Gastrocnemius medialis (tissue), 4 donors: ENCODE results near the gene BTG4. TPM values are rescaled to one million over a fixed set of nuclear protein-coding genes. Genes with fewer than 3 reads are reported as not detected.

Source experiments
- ATAC-seq, 2 donors: fragments of 150-250 bp; one replicate each; pipeline ENCODE4 v1.9.1; 2016
- DNase-seq, 2 donors: peaks; one replicate each; pipeline ENCODE4 v3.0.0-alpha.2; 2019
- H3K27ac ChIP-seq, 4 donors: fragments of 200-600 bp; sonication (generic); 1 replicate in 1 of 4; 2 replicates in 3 of 4; pipeline ENCODE4 v1.5.1; 2016 to 2018; ENCODE audit warnings: mild to moderate bottlenecking in 2 of 4, moderate library complexity in 1 of 4
- H3K27me3 ChIP-seq, 3 donors: fragments of 200-600 bp; sonication (generic) in 2 of 3; 1 replicate in 1 of 3; 2 replicates in 2 of 3; pipeline versions ENCODE4 v1.5.1 to v1.6.0; 2016 to 2019; ENCODE audit warnings: mild to moderate bottlenecking in 1 of 3, moderate library complexity in 1 of 3
- H3K36me3 ChIP-seq, 2 donors: fragments of 200-600 bp; sonication (generic) in 1 of 2; one replicate each; pipeline ENCODE4 v1.5.1; 2017 to 2018
- H3K4me1 ChIP-seq, 2 donors: fragments of 200-600 bp; sonication (generic) in 1 of 2; one replicate each; pipeline ENCODE4 v1.5.1; 2016 to 2017; ENCODE audit warnings: mild to moderate bottlenecking in 2 of 2
- H3K4me3 ChIP-seq, 4 donors: fragments of 200-600 bp; sonication (generic) in 3 of 4; 1 replicate in 1 of 4; 2 replicates in 3 of 4; pipeline ENCODE4 v1.5.1; 2016 to 2019; ENCODE audit warnings: mild to moderate bottlenecking in 2 of 4
- H3K9me3 ChIP-seq, 3 donors: fragments of 200-600 bp; sonication (generic) in 2 of 3; 1 replicate in 1 of 3; 2 replicates in 2 of 3; pipeline ENCODE4 v1.5.1; 2016 to 2019
- CTCF ChIP-seq, 5 experiments: fragments of 450-650 bp in 3 of 5; fragments of 200-600 bp in 2 of 5; sonication (generic) in 2 of 5; IDR thresholded peaks in 4 of 5; conservative IDR thresholded peaks in 1 of 5; 1 replicate in 4 of 5; 2 replicates in 1 of 5; pipeline ENCODE4 v1.5.1; 2016 to 2019; ENCODE audit warnings: antibody characterized with exemption in 5 of 5, mild to moderate bottlenecking in 3 of 5, moderate library complexity in 3 of 5
- POLR2A ChIP-seq, 2 donors: fragments of 450-650 bp; IDR thresholded peaks; one replicate each; pipeline ENCODE4 v1.6.1; 2017; ENCODE audit warnings: antibody characterized with exemption in 2 of 2, mild to moderate bottlenecking in 2 of 2, moderate library complexity in 2 of 2
- in situ Hi-C, 4 donors: fragments of 200-750 bp; cut with MboI; loops; one replicate each; pipeline versions ENCODE4 v1.15.0 to v1.8.0; 2017; ENCODE audit warnings: low sequenced_read_pairs in 4 of 4
- intact Hi-C: fragments of 100-400 bp; cut with DNase I; formaldehyde crosslinking; loops from one replicate; pipeline ENCODE4 v1.15.1; 2023; ENCODE audit warnings: low total_unique reads
- total RNA-seq, 4 donors: library from RNA; depleted of rRNA; stranded (reverse); fragments of >200 nt; gene quantifications; one replicate each; pipeline versions ENCODE4 v1.1.0 to v1.2.3, GENCODE V29; 2016

BTG4 gene
- total RNA-seq, 4 donors from 2014 or later = not detected

- no peaks in the 10 kb centered on the region for H3K9me3 ChIP-seq
- no peak overlapping the region for H3K4me3 ChIP-seq
- H3K4me1 ChIP-seq = no peaks in the 10 kb centered on the region
- intact Hi-C loops = no loop called here
- H3K27ac ChIP-seq = no peak overlapping the region
- no peaks in the 10 kb centered on the region for H3K27me3 ChIP-seq
- ATAC-seq (no peak), DNase-seq (no peak)
- no peaks in the 10 kb centered on the region for H3K36me3 ChIP-seq
- in situ Hi-C loops = no loop called here
- no peak for TF ChIP-seq CTCF (IDR thresholded peaks at IDR 0.05 in 4 of 5, conservative IDR thresholded peaks at IDR 0.05 in 1 of 5)
- TF ChIP-seq POLR2A (IDR thresholded peaks at IDR 0.05) = no peak
Observed at GRCh38 chr11:111476956-111477355, 35.2 kb downstream of the BTG4 start.

- Histone ChIP-seq H3K36me3 (no peaks in the 10 kb centered on the region), H3K4me3 (no peak overlapping the region), H3K27me3 (no peaks in the 10 kb centered on the region), H3K9me3 (no peaks in the 10 kb centered on the region), H3K27ac (no peak overlapping the region), H3K4me1 (no peaks in the 10 kb centered on the region)
- TF ChIP-seq POLR2A (IDR thresholded peaks at IDR 0.05) (no peak), CTCF (IDR thresholded peaks at IDR 0.05 in 4 of 5, conservative IDR thresholded peaks at IDR 0.05 in 1 of 5) (no peak)
- DNase-seq = no peak
- in situ Hi-C loops (no loop called here), intact Hi-C loops (no loop called here)
- no peak for ATAC-seq
Observed at GRCh38 chr11:111476366-111476765, 35.8 kb downstream of the BTG4 start.

DNA sequence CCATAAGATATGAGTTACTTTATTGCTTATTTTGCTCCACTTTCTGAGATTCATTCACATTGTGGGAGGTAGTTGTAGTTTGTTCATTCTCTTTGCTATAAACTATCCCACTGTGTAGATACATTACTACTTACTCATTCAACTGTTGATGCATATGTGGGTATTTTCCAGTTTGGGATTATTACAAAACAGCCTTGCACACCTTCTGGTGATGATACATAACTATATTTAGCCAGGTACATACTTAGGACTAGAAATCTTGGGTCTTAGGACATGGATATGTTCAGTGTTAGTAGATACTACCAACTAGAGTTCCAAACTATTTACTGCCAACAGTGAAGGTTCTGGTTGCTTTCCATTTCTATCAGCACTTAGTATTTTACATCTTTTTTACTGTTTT is 37.8 kb downstream of the BTG4 start:
- in situ Hi-C loops = no loop called here
- DNase-seq = no peak
- no peaks in the 10 kb centered on the region for H3K27me3 ChIP-seq
- intact Hi-C loops = no loop called here
- no peak overlapping the region for H3K4me3 ChIP-seq
- H3K9me3 ChIP-seq = no peaks in the 10 kb centered on the region
- no peak overlapping the region for H3K27ac ChIP-seq
- H3K4me1 ChIP-seq = no peaks in the 10 kb centered on the region
- TF ChIP-seq CTCF (IDR thresholded peaks at IDR 0.05 in 4 of 5, conservative IDR thresholded peaks at IDR 0.05 in 1 of 5) = no peak
- no peak for TF ChIP-seq POLR2A (IDR thresholded peaks at IDR 0.05)
- ATAC-seq = peak; percentile 27 to 80
- no peaks in the 10 kb centered on the region for H3K36me3 ChIP-seq

DNA sequence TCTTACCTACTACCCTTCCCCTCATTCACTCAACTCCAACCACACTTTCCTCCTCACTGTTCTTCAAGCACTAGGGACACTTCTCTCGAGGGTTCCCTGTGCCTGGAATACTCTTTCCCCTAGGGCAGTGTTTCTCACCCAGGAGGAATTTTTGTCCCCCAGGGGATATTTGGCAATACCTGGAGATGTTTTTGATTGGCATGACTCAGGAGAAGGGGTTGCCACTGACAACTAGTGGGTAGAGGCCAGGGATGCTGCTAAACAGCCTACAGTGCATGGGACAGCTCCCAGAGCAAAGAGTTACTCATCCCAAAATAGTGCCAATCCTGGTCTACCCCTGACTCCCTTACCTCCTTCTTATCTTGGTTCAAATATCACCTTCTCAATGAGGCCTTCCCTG is 40.0 kb downstream of the BTG4 start:
- H3K36me3 ChIP-seq = no peaks in the 10 kb centered on the region
- intact Hi-C loops (no loop called here), in situ Hi-C loops (no loop called here)
- no peak for DNase-seq
- H3K4me1 ChIP-seq = no peaks in the 10 kb centered on the region
- no peak for ATAC-seq
- H3K9me3 ChIP-seq = no peaks in the 10 kb centered on the region
- no peak overlapping the region for H3K27ac ChIP-seq
- no peak overlapping the region for H3K4me3 ChIP-seq
- no peak for TF ChIP-seq CTCF (IDR thresholded peaks at IDR 0.05 in 4 of 5, conservative IDR thresholded peaks at IDR 0.05 in 1 of 5)
- TF ChIP-seq POLR2A (IDR thresholded peaks at IDR 0.05) = no peak
- H3K27me3 ChIP-seq = no peaks in the 10 kb centered on the region

- DNase-seq = no peak
- ATAC-seq = no peak
- TF ChIP-seq POLR2A (IDR thresholded peaks at IDR 0.05) = no peak
- TF ChIP-seq CTCF (IDR thresholded peaks at IDR 0.05 in 4 of 5, conservative IDR thresholded peaks at IDR 0.05 in 1 of 5) = no peak
- Histone ChIP-seq H3K36me3 (no peaks in the 10 kb centered on the region), H3K9me3 (no peaks in the 10 kb centered on the region), H3K27ac (no peak overlapping the region), H3K4me3 (no peak overlapping the region), H3K27me3 (no peaks in the 10 kb centered on the region), H3K4me1 (no peaks in the 10 kb centered on the region)
- in situ Hi-C loops (no loop called here), intact Hi-C loops (no loop called here)
Observed at GRCh38 chr11:111469200-111469599, 43.0 kb downstream of the BTG4 start.
